K562 (cell line): ENCODE data around the gene ADAMTS15. TPM values are rescaled to one million over a fixed set of nuclear protein-coding genes. Genes with fewer than 3 reads are reported as not detected.

Experiments used
- CBX1 ChIP-seq: sonication (generic); IDR thresholded peaks from 2 replicates; pipeline ENCODE4 v1.6.1; 2016; ENCODE audit warnings: antibody characterized with exemption, low read depth, mild to moderate bottlenecking
- CC2D1A ChIP-seq: fragments of 450-650 bp; IDR thresholded peaks from 2 replicates; pipeline ENCODE4 v1.6.1; 2017; ENCODE audit warnings: mild to moderate bottlenecking
- HDAC8 ChIP-seq: fragments of 450-650 bp; IDR thresholded peaks from 2 replicates; pipeline ENCODE4 v1.6.1; 2016; ENCODE audit warnings: mild to moderate bottlenecking, missing genetic modification characterization, moderate library complexity, missing compliant biosample characterization
- HINFP ChIP-seq: fragments of 450-650 bp; conservative IDR thresholded peaks from 2 replicates; pipeline ENCODE4 v1.6.1; 2016; ENCODE audit warnings: missing genetic modification characterization, low read depth, mild to moderate bottlenecking, control low read depth, missing compliant biosample characterization
- ILK ChIP-seq: fragments of 450-650 bp; IDR thresholded peaks from 2 replicates; pipeline ENCODE4 v1.6.1; 2016; ENCODE audit warnings: missing genetic modification characterization, low read depth, mild to moderate bottlenecking, missing compliant biosample characterization, moderate library complexity, borderline replicate concordance
- MCM7 ChIP-seq, 2 experiments: fragments of 450-650 bp; IDR thresholded peaks; 2 replicates each; pipeline ENCODE4 v1.6.1; 2016 to 2018
- PCBP1 ChIP-seq: fragments of 200-400 bp; formaldehyde crosslinking; IDR thresholded peaks from 2 replicates; pipeline ENCODE4 v1.6.1; 2018; ENCODE audit warnings: mild to moderate bottlenecking, low read depth, low read length; ENCODE audit not compliant: poor library complexity, severe bottlenecking
- polyA plus RNA-seq, 8 experiments: library from polyadenylated mRNA; depleted of rRNA in 4 of 8; stranded (reverse) in 5 of 8; unstranded in 3 of 8; fragments of >200 nt; fragmentation: Nextera tagmentation in 2 of 8; fragmentation: Illumina TruSeq in 1 of 8; extraction: Ambion mirVana in 2 of 8; extraction: Trizol in 1 of 8; gene quantifications; 2 replicates each; pipeline versions ENCODE4 v1.2.1 to v1.2.3, GENCODE V29; 2011 to 2014; ENCODE audit warnings: inconsistent platforms in 1 of 8, missing spikeins in 1 of 8
- total RNA-seq, 7 experiments: library from RNA; depleted of rRNA in 6 of 7; stranded (reverse); fragments of >200 nt in 6 of 7; fragmentation: Illumina TruSeq in 2 of 7; extraction: Trizol in 2 of 7; gene quantifications; 2 replicates each; pipeline versions ENCODE4 v1.2.1 to v1.2.3, GENCODE V29; 2011 to 2021; ENCODE audit warnings: low replicate concordance in 1 of 7
- TF ChIP-seq, protein P1 (sequence below), 2 experiments: fragments of 200-800 bp in 1 of 2; sonication (Bioruptor generic) in 1 of 2; sonication (generic) in 1 of 2; formaldehyde crosslinking in 1 of 2; IDR thresholded peaks in 1 of 2; conservative IDR thresholded peaks in 1 of 2; 2 replicates each; pipeline versions ENCODE4 v1.5.0 to v1.6.1; 2016 to 2020; ENCODE audit warnings: missing compliant biosample characterization in 1 of 2, missing genetic modification characterization in 1 of 2, missing genetic modification reagents in 1 of 2
- TF ChIP-seq, protein P2 (sequence below): sonication (generic); formaldehyde crosslinking; IDR thresholded peaks from 2 replicates; pipeline ENCODE4 v1.8.0; 2022; ENCODE audit warnings: mild to moderate bottlenecking, missing genetic modification reagents, borderline replicate concordance
- TF ChIP-seq, protein P3 (sequence below): fragments of 200-800 bp; sonication (Bioruptor generic); IDR thresholded peaks from 2 replicates; pipeline ENCODE4 v1.6.1; 2016; ENCODE audit warnings: missing genetic modification characterization, missing compliant biosample characterization
- TF ChIP-seq, protein P4 (sequence below), 2 experiments: fragments of 450-650 bp in 1 of 2; IDR thresholded peaks; 2 replicates each; pipeline ENCODE4 v1.6.1; 2011 to 2017; ENCODE audit warnings: low read depth in 2 of 2, antibody characterized with exemption in 1 of 2, borderline replicate concordance in 1 of 2, low read length in 1 of 2, mild to moderate bottlenecking in 1 of 2, mixed read lengths in 1 of 2; ENCODE audit not compliant: control insufficient read depth in 1 of 2

ADAMTS15 gene
- total and polyA plus RNA-seq, 9 of the 15 experiments (the other 6 are each of a cell fraction or from before 2014, with no cell fraction given) = 0.04 TPM; not detected in 8

DNA sequence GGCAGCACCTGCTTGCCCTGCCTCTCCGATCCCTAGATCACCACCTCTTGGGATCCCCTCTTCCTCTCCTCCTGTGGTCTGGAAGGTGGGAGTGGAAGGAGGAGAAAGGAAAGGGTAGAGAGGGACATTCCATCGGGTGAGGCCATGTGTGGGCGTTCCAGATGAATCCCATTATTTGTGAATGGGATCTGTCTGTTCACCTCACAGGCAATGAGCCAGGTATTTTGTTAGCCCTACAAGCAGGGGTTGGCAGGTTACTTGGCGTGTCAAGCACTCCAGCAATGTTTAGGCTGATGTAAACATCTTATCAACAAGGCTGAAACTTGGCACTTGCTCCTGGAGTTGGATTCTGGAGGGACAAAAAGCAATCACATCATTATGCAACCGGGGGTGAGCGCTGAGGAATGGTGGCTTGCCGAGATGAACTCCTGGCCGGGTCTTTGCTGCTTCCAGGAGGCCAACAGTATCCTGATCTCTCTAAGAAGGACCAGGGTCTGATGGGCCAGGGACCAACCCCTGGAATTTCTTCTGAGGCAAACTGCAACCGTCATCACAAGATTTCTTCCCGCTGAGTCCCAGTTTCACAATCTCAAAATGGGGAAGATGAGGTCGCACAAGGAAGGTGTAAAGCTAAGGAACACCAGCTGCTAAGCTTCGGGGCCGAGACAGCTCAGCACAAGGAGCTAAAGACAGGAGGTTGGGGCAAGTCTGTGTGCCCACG lies 27.8 kb upstream of the ADAMTS15 start (continued):
- TF ChIP-seq, protein P1, sequence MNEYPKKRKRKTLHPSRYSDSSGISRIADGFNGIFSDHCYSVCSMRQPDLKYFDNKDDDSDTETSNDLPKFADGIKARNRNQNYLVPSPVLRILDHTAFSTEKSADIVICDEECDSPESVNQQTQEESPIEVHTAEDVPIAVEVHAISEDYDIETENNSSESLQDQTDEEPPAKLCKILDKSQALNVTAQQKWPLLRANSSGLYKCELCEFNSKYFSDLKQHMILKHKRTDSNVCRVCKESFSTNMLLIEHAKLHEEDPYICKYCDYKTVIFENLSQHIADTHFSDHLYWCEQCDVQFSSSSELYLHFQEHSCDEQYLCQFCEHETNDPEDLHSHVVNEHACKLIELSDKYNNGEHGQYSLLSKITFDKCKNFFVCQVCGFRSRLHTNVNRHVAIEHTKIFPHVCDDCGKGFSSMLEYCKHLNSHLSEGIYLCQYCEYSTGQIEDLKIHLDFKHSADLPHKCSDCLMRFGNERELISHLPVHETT (CRISPR knock-in tag; conservative IDR thresholded peaks at IDR 0.05 in 1 of 2, IDR thresholded peaks at IDR 0.05 in 1 of 2) = no peak
- TF ChIP-seq HINFP = no peak
- TF ChIP-seq, protein P2, sequence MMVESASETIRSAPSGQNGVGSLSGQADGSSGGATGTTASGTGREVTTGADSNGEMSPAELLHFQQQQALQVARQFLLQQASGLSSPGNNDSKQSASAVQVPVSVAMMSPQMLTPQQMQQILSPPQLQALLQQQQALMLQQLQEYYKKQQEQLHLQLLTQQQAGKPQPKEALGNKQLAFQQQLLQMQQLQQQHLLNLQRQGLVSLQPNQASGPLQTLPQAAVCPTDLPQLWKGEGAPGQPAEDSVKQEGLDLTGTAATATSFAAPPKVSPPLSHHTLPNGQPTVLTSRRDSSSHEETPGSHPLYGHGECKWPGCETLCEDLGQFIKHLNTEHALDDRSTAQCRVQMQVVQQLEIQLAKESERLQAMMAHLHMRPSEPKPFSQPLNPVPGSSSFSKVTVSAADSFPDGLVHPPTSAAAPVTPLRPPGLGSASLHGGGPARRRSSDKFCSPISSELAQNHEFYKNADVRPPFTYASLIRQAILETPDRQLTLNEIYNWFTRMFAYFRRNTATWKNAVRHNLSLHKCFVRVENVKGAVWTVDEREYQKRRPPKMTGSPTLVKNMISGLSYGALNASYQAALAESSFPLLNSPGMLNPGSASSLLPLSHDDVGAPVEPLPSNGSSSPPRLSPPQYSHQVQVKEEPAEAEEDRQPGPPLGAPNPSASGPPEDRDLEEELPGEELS (CRISPR knock-in tag) = no peak
- no peak for TF ChIP-seq HDAC8 (tag)
- TF ChIP-seq CC2D1A = no peak
- no peak for TF ChIP-seq CBX1
- no peak for TF ChIP-seq PCBP1
- TF ChIP-seq, protein P3, sequence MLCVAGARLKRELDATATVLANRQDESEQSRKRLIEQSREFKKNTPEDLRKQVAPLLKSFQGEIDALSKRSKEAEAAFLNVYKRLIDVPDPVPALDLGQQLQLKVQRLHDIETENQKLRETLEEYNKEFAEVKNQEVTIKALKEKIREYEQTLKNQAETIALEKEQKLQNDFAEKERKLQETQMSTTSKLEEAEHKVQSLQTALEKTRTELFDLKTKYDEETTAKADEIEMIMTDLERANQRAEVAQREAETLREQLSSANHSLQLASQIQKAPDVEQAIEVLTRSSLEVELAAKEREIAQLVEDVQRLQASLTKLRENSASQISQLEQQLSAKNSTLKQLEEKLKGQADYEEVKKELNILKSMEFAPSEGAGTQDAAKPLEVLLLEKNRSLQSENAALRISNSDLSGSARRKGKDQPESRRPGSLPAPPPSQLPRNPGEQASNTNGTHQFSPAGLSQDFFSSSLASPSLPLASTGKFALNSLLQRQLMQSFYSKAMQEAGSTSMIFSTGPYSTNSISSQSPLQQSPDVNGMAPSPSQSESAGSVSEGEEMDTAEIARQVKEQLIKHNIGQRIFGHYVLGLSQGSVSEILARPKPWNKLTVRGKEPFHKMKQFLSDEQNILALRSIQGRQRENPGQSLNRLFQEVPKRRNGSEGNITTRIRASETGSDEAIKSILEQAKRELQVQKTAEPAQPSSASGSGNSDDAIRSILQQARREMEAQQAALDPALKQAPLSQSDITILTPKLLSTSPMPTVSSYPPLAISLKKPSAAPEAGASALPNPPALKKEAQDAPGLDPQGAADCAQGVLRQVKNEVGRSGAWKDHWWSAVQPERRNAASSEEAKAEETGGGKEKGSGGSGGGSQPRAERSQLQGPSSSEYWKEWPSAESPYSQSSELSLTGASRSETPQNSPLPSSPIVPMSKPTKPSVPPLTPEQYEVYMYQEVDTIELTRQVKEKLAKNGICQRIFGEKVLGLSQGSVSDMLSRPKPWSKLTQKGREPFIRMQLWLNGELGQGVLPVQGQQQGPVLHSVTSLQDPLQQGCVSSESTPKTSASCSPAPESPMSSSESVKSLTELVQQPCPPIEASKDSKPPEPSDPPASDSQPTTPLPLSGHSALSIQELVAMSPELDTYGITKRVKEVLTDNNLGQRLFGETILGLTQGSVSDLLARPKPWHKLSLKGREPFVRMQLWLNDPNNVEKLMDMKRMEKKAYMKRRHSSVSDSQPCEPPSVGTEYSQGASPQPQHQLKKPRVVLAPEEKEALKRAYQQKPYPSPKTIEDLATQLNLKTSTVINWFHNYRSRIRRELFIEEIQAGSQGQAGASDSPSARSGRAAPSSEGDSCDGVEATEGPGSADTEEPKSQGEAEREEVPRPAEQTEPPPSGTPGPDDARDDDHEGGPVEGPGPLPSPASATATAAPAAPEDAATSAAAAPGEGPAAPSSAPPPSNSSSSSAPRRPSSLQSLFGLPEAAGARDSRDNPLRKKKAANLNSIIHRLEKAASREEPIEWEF = no peak
- TF ChIP-seq ILK = no peak
- no peak for TF ChIP-seq MCM7 (IDR thresholded peaks at IDR 0.05)
- TF ChIP-seq, protein P4, sequence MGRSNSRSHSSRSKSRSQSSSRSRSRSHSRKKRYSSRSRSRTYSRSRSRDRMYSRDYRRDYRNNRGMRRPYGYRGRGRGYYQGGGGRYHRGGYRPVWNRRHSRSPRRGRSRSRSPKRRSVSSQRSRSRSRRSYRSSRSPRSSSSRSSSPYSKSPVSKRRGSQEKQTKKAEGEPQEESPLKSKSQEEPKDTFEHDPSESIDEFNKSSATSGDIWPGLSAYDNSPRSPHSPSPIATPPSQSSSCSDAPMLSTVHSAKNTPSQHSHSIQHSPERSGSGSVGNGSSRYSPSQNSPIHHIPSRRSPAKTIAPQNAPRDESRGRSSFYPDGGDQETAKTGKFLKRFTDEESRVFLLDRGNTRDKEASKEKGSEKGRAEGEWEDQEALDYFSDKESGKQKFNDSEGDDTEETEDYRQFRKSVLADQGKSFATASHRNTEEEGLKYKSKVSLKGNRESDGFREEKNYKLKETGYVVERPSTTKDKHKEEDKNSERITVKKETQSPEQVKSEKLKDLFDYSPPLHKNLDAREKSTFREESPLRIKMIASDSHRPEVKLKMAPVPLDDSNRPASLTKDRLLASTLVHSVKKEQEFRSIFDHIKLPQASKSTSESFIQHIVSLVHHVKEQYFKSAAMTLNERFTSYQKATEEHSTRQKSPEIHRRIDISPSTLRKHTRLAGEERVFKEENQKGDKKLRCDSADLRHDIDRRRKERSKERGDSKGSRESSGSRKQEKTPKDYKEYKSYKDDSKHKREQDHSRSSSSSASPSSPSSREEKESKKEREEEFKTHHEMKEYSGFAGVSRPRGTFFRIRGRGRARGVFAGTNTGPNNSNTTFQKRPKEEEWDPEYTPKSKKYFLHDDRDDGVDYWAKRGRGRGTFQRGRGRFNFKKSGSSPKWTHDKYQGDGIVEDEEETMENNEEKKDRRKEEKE (IDR thresholded peaks at IDR 0.05; ENCODE audit: borderline replicate concordance in 1 of 2, control insufficient read depth in 1 of 2, low read depth in 2 of 2, low read length in 1 of 2) = no peak
